Posterior cingulate gyrus (tissue), 11 donors: ENCODE results near the gene INCENP.
A peak's percentile ranks its signal among the peaks of the same experiment; 100 is the strongest.
"Not testable (repeated sequence)": the region's sequence is repeated elsewhere in the genome, so short reads cannot be mapped to it uniquely, and the experiment has no call there.

Experiments used
- DNase-seq, 10 donors: peaks; one replicate each; pipeline versions ENCODE4 v3.0.0 to v3.0.0-alpha.2; 2020 to 2021; ENCODE audit warnings: mixed read lengths in 3 of 10
- intact Hi-C: fragments of 100-400 bp; cut with DNase I; formaldehyde crosslinking; loops from one replicate; pipeline ENCODE4 v1.15.1; 2023

The INCENP gene

GRCh38 chr11:62123669-62124185 is at the start of gene INCENP:
Gene INCENP (plus strand): TSS chr11:62124011. CDS start chr11:62128162, 4,151 bp downstream.
- intact Hi-C loops, result no loop called here
- peak; percentile 94 to 100 (median 96) for DNase-seq

GRCh38 chr11:62075438-62075837 is 48.4 kb upstream of the INCENP start:
- intact Hi-C loops, result no loop called here
- DNase-seq, result no peak

- intact Hi-C loops, result no loop called here
These were observed 46.7 kb upstream of the INCENP start for GRCh38 chr11:62077132-62077531.

DNA sequence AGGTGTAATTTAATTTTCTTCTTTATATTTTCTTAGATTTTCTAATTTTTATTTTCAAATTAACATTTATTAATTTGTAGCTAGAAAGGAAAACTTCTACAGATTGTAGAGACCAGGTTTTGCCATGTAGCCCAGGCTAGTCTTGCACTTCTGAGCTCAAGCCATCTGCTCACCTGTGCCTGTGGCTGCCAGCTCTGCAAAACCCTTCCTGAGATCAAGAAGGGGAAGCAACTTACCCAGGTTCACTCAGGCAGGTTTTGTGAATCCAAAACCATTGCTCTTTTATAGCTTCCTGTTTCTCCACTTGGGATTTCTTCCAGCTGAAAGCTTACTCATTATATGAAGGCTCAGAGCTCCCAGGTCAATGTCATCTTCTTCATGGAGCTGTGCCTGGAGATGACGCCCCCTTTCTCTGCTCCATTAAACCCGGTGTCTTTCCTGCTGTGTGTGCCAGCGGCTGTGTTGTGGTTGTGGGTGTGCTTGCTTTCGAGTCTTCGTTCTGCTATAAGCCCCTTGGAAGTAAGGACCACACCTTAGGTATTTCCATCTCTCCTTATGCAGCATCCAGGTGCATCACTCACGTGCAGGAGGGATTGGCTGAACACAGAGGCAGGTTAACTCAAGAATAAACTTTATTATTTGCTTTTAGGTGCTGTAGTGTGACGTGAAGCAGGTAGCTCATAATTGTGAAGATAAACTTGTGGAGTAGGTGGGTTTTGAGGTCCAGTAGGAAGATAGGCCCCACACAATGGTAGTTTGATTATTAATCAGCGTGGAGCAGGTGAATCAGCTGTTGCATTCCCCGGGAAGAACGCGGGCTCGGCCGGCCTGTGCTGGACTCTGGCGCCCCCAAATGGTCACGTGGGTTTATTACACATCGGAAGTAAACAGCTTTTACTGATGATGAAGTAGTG is 42.2 kb upstream of the INCENP start:
- intact Hi-C loops, result loop anchor here (1.0 to 5.0 kb wide), 3 partner anchors 134 to 285 kb away; no protein-coding TSS in a partner anchor
- DNase-seq, result peak; percentile 71 to 98 (median 91)

More at GRCh38 chr11:62077132-62077531, 46.7 kb upstream of the INCENP start:
- DNase-seq, result no peak

DNA sequence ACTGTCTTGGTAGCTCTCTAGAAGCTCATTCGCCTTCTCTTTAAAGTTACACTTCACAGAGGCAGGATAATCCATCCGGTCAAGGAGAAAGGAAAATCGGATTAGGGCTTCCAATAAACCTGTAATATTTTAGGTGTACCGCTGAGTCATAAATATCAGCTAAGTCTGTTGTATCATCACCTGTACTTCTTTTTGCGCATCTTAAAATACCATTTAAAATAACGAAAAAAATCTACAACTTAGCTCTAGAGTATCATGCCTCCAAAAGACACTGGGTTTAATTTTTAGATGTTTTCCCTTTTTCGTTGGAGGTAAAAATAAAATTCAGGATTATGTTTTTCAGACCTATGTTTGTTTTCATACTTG is 41.5 kb upstream of the INCENP start:
- intact Hi-C loops, result loop anchor here (1.0 to 5.0 kb wide), 3 partner anchors 135 to 285 kb away; no protein-coding TSS in a partner anchor

DNA sequence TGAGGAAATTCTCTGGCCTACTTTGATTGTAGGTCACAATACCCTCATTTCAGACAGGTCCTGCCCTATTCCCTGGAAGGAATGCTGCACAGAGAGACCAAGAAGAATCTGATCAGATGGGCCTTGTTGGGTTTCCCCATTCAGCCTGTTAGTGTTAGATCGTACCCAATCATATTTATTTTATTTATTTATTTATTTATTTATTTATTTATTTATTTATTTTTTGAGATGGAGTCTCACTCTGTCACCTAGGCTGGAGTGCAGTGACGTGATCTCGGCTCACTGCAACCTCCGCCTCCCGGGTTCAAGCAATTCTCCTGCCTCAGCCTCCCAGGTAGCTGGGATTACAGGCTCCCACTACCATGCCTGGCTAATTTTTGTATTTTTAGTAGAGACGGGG is 39.0 kb upstream of the INCENP start:
- intact Hi-C loops, result loop anchor here (5.0 kb wide), 1 partner anchor 138 kb away; no protein-coding TSS in a partner anchor
- not testable (repeated sequence) for DNase-seq

More for the DNA sequence above, 41.5 kb upstream of the INCENP start:
- no peak for DNase-seq

- intact Hi-C loops, result no loop called here
These were observed 36.1 kb upstream of the INCENP start for GRCh38 chr11:62087694-62088093.

DNA sequence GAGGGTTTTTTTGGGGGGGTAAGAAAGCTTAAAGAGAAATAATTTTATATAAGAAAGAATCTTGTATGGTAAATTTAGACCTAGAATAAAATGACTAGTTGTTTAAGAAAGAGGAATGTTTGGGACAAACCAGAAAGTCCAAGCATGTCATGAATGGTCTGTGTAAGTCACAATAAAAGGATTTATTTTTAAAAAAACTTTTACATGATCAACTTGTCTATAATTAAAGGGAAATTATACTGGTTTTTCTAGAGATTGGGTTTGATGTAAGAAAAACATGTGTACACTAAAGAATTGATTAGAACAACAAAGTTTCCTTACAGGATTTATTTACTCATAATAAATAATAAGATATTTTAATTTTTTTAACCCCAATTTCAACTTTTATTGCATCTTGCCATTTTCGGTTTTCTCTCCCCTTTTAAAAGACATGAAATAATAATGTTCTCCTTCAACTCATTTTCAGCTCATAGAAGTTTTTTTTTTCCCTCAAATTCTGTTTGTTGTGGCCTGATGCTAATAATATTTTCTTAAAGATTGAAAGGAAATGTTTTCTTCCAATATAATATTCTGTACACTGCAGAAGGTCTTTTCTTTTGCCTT is 35.4 kb upstream of the INCENP start:
- DNase-seq, result no peak
- intact Hi-C loops, result no loop called here

More at GRCh38 chr11:62087694-62088093, 36.1 kb upstream of the INCENP start:
- no peak for DNase-seq

DNA sequence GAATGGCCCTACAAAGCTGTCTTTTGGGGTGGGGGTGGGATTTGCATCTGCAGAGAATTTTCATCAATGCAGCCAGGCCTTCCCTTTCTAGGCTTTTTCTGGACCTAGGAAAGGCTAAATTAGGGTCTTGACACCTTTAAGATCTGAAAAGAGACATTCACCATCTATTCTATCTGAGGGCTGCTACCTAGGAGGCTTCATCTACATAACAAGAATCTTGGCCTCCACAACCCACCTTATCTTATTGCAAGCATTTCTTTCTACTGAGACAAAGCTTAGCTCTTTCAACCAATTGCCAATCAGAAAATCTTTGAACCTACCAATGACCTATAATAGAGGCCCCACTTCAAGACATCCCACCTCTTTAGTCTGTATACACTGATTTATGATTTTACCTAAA is 20.7 kb upstream of the INCENP start:
- no peak for DNase-seq
- intact Hi-C loops, result no loop called here

DNA sequence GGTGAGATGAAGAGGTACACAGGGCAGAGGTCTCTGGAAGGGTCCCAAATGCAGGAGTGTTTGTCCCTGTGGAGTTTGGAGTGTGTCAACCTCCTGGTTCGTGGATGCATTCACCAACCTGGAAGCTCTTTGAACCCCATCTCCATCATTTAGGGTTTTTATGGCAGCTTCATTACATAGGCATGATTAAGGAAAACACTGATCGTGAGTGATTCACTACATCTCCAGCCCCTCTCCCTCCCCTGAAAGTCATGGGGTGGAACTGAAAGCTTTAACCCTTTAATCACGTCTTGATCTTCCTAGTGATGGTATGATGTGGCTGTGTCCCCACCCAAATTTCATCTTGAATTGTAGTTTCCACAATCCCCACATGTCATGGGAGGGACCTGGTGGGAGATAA is 19.8 kb upstream of the INCENP start:
- intact Hi-C loops, result no loop called here

DNA sequence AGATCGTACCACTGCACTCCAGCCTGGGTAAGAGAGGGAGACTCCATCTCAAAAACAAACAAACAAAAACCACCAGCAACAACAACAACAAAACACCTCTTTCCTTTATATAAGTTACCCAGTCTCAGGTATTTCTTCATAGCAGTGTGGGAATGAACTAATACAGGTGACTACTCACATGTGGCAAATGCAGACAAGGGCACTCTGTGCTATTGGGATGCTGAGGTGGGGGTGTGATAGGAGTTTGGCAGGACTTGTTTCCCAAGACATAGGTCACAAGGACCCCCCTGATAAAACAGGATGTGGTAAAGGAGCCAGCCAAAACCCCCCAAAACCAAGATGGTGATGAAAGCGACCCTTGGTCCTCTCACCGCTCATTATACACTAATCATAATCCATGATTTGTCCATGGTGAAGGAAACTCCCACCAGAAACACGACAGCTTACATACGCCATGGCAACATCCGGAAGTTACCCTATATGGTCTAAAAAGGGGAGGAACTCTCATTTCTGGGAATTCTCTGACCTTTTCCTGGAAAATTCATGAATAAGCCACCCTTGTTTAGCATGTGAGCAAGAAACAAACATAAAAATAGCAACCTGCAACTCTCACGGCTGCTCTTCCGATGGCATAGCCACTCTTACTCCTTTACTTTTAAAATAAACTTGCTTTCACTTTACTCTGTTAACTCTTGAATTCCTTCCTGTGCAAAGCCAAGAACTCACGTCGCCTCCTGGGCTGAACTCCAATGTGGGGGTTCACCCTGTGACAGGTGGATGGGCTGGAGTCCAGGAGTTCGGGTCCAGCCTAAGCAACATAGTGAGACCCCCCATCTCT is 18.8 kb upstream of the INCENP start:
- intact Hi-C loops, result no loop called here
- DNase-seq, result no peak

More for the DNA sequence above, 19.8 kb upstream of the INCENP start:
- DNase-seq, result no peak

- intact Hi-C loops, result no loop called here
- no peak for DNase-seq
These were observed 18.1 kb upstream of the INCENP start for GRCh38 chr11:62105667-62106191.

GRCh38 chr11:62108017-62108750 is 15.6 kb upstream of the INCENP start:
- intact Hi-C loops, result loop anchor here (1.0 to 2.0 kb wide), 3 partner anchors 211 to 313 kb away; no protein-coding TSS in a partner anchor
- DNase-seq, result peak in 3 of 10 donors; percentile 17 to 78 (median 28)

DNA sequence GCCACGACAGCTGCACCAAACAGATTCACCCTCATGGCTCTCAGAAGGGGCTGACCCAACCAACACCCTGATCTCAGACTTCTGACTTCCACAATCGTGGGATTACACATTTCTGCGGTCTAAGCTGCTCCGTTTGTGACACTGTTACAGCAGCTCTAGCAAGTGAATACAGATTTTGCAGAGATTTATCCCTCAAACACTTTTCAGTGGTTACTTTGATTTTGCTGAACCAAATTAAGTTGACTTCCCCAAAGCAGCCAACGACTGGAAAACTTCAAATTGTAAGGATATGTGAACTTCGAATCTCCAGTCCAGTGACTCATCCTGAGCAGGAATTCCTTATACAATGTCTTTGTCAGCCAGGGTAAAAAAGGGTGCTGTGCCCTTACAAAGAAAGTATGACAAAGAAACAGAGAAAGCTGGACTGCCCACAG is 14.8 kb upstream of the INCENP start:
- DNase-seq, result no peak
- intact Hi-C loops, result loop anchor here (1.0 to 2.0 kb wide), 3 partner anchors 212 to 314 kb away; no protein-coding TSS in a partner anchor

DNA sequence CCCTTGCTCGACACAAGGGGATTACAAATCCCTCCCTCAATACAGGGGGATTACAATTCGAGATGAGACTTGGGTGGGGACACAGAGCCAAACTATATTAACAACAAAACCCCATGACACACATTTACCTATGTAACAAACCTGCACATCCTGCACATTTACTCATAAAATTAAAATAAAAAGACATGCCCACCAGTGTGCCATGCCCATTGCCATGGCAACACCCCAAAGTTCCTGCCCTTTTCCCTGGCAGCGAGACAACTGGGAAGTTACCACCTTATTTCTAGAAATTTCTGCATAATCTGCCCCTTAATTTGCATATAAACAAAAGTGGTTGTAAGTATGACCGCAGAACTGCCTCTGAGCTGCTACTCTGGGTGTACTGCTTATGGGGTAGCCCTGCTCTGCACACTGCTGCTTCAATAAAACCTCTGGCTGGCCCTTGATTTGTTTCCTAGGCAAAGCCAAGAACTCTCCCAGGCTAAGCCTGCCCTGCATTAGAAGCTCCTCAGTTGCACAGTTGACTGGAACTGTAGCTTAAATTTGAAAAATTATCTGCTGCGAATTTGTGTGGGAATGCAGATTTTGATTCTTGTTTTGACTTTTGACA is 8.6 kb upstream of the INCENP start:
- DNase-seq, result no peak
- intact Hi-C loops, result no loop called here

GRCh38 chr11:62116451-62116850 is 7.4 kb upstream of the INCENP start:
- DNase-seq, result no peak
- intact Hi-C loops, result no loop called here

- intact Hi-C loops, result no loop called here
- DNase-seq, result no peak
These were observed 4.2 kb upstream of the INCENP start for GRCh38 chr11:62119569-62119968.

GRCh38 chr11:62120001-62120400 is 3.8 kb upstream of the INCENP start:
- no peak for DNase-seq
- intact Hi-C loops, result no loop called here

GRCh38 chr11:62120431-62120830 is 3.4 kb upstream of the INCENP start:
- DNase-seq, result no peak
- intact Hi-C loops, result no loop called here
